Fibroblast of gingiva (primary cell): Measurements from ENCODE around the gene KCNQ5.
A peak's percentile ranks its signal among the peaks of the same experiment; 100 is the strongest.

Experiments used
- DNase-seq: peaks from one replicate; pipeline ENCODE4 v3.0.0-alpha.2; 2011; ENCODE audit warnings: low read depth

Gene KCNQ5

GRCh38 chr6:72742001-72742673 is 120.3 kb downstream of the KCNQ5 start:
- peak; percentile 29 for DNase-seq

- DNase-seq = no peak
Measured at GRCh38 chr6:72746276-72746675, 124.4 kb downstream of the KCNQ5 start.

GRCh38 chr6:72748759-72749158 is 126.9 kb downstream of the KCNQ5 start:
- peak; percentile 86 for DNase-seq

- no peak for DNase-seq
Measured at GRCh38 chr6:72755752-72756151, 133.9 kb downstream of the KCNQ5 start.

GRCh38 chr6:72757048-72757447 is 135.2 kb downstream of the KCNQ5 start:
- DNase-seq = no peak

GRCh38 chr6:72757926-72758325 is 136.1 kb downstream of the KCNQ5 start:
- DNase-seq = no peak

- no peak for DNase-seq
Measured at GRCh38 chr6:72758901-72759300, 137.0 kb downstream of the KCNQ5 start.

- DNase-seq = peak; percentile 27
Measured at GRCh38 chr6:72760114-72760793, 138.4 kb downstream of the KCNQ5 start.

GRCh38 chr6:72761761-72762160 is 139.9 kb downstream of the KCNQ5 start:
- no peak for DNase-seq

- DNase-seq = no peak
Measured at GRCh38 chr6:72769459-72770125, 147.7 kb downstream of the KCNQ5 start.

GRCh38 chr6:72770959-72771358 is 149.1 kb downstream of the KCNQ5 start:
- DNase-seq = no peak

- DNase-seq = no peak
Measured at GRCh38 chr6:72776456-72776855, 154.6 kb downstream of the KCNQ5 start.

- no peak for DNase-seq
Measured at GRCh38 chr6:72781624-72782023, 159.8 kb downstream of the KCNQ5 start.

GRCh38 chr6:72783035-72783434 is 161.2 kb downstream of the KCNQ5 start:
- DNase-seq = no peak

- peak; percentile 7 for DNase-seq
Measured at GRCh38 chr6:72783666-72784065, 161.8 kb downstream of the KCNQ5 start.

- DNase-seq = no peak
Measured at GRCh38 chr6:72784071-72784470, 162.2 kb downstream of the KCNQ5 start.

- peak; percentile 10 for DNase-seq
Measured at GRCh38 chr6:72784581-72784980, 162.7 kb downstream of the KCNQ5 start.

GRCh38 chr6:72787391-72788031 is 165.6 kb downstream of the KCNQ5 start:
- DNase-seq = peak; percentile 88

GRCh38 chr6:72788188-72788587 is 166.3 kb downstream of the KCNQ5 start:
- DNase-seq = peak; percentile 4

- no peak for DNase-seq
Measured at GRCh38 chr6:72789145-72789544, 167.3 kb downstream of the KCNQ5 start.

GRCh38 chr6:72792692-72793091 is 170.8 kb downstream of the KCNQ5 start:
- no peak for DNase-seq

- DNase-seq = no peak
Measured at GRCh38 chr6:72793641-72794395, 172.0 kb downstream of the KCNQ5 start.
